ENCODE data around the gene ARID3A. TPM values are rescaled to one million over a fixed set of nuclear protein-coding genes. Genes with fewer than 3 reads are reported as not detected.

Gene ARID3A
- polyA plus RNA-seq, 1 donor: 17.3 TPM

GRCh38 chr19:912181-913079 is 13.4 kb upstream of the ARID3A start:
- no peak for DNase-seq

DNA sequence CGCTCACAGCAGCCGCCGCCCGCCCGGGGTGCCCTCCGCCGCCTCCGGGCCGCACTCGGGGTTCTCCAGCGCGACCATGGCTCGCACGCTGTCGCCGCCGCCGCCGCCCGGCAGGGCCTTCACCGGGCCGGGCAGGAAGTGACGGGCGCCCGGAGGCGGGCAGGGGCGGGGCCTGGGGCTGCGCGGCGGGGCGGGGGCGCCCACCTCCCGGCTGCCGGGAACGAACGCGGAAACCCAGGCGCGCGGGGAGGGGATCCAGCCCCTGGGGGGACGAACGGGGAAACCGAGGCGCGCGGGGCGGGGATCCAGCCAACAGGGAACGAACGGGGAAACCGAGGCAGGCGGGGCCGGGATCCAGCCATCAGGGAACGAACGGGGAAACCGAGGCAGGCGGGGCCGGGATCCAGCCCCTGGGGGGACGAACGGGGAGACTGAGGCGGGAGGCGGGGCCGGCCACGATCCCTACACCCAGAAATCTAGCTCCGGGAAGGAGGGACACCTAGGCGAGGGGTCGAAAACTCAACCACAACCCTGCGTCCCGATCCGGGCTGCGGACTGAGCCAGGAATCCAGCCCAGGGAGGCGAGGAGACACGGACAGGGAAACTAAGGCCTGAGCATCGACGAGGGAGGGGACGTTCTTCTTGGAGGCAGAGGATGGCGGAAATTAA is 12.6 kb upstream of the ARID3A start, which contains the start of gene R3HDM4:
TSS of gene R3HDM4 (minus strand) at position 140 of the 669 bp plus-strand sequence. CDS start at position 78, 62 bp downstream.
- DNase-seq: peak; percentile 79

DNA sequence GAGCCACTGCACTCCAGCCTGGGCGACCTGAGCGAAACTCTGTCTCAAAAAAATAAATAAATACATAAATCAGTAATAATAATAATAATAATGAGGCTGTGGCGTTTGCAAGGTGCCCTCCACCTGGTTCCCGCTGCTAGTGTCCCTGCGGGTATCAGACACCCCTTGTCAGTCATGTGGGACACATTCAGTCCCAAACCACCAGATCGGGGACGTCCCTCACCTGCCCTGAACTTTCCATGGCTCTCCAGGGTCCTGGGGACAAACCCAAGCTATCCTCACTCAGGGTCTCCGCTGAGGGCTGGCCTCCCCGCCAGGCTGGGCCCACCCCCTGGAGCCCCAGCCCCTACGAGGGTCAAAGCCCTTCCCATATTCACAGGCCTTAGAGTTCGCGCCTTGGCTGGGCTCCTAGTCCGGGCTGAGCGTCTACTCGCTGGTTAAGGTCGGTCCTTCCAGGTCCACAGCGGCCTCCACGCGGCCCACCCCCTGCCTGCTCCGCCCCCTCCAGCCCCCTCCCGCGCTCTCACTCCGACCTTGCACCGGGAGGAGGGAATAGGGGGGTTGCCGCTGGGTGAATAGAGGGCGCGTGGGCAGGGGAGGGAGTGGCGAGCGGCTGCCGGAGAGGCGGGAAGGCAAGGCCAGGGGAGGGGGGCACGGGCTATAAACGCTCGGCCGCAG is 9.1 kb upstream of the ARID3A start:
- DNase-seq: no peak

GRCh38 chr19:917323-918151 is 8.3 kb upstream of the ARID3A start, which contains the start of gene KISS1R:
KISS1R (plus strand) TSS chr19:917333; CDS start chr19:917503, 170 bp downstream.
- no peak for DNase-seq

DNA sequence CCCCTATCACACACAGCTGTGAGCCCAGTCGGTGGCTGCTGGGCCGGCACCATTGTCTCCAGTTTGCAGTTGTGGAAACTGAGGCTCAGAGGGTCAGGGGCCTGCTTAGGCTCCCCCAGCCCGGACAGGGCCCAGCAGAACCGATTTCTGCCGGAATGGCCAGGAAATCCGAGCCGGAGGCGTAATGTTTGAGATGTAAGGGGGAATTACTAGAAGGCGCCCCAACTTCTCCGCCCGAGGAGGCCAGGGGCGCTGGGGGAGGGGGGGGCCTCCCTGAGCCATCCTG is 7.7 kb upstream of the ARID3A start:
- no peak for DNase-seq

GRCh38 chr19:918481-919198 is 7.2 kb upstream of the ARID3A start:
- no peak for DNase-seq

GRCh38 chr19:919199-920050 is 6.4 kb upstream of the ARID3A start:
- DNase-seq: no peak

DNA sequence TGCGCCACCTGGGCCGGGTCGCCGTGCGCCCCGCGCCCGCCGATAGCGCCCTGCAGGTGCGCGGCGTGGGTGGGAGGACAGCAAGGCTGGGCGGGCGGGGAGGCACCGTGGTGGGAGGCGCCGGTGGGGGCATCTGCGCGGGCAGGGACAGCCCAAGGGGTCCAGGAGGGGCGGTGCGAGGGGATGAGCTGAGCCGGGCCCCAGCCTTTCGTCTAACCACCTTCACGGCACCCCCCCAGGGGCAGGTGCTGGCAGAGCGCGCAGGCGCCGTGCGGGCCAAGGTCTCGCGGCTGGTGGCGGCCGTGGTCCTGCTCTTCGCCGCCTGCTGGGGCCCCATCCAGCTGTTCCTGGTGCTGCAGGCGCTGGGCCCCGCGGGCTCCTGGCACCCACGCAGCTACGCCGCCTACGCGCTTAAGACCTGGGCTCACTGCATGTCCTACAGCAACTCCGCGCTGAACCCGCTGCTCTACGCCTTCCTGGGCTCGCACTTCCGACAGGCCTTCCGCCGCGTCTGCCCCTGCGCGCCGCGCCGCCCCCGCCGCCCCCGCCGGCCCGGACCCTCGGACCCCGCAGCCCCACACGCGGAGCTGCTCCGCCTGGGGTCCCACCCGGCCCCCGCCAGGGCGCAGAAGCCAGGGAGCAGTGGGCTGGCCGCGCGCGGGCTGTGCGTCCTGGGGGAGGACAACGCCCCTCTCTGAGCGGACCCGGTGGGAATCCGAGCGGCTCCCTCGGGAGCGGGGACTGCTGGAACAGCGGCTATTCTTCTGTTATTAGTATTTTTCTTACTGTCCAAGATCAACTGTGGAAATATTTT is 5.6 kb upstream of the ARID3A start:
- no peak for DNase-seq

DNA sequence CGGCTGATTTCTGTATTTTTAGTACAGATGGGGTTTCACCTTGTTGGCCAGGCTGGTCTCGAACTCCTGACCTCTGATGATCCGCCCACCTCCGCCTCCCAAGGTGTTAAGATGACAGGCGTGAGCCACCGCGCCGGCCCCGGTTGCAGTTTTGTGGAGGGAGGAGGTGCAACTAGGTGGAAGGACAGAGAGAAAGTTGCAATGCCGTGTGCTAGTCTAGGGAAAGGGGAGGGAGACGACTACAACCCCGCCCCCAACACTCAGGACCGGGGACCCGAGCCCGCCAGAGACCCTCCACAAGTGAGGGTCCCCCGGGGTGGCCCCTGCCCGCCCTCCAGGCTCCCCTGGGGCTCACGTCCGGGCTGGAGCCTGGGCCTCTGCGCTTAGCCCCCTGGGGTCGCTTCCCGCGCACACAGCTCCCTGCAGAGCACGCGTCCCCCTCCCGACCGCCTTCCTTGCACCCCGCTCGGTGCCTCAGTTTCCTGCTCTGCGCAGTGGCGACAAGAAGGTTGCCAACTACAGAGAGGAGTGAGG is 1.2 kb upstream of the ARID3A start:
- no peak for DNase-seq

- DNase-seq: no peak
Observed at GRCh38 chr19:925087-925525, 729 bp upstream of the ARID3A start.

DNA sequence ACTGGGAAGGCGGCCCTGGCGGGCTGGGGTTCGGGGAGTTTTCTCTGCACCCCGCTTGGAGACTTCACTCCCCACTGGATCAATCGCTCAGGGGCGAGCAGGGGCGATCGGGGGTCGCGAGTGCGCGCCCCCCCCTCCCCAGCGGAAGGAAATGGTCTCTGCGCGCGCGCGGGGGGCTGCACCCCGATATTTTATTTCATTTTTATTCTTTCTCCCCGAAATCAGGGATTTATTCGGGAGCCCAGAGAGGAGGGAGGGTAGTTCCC is 421 bp downstream of the ARID3A start:
- no peak for DNase-seq

DNA sequence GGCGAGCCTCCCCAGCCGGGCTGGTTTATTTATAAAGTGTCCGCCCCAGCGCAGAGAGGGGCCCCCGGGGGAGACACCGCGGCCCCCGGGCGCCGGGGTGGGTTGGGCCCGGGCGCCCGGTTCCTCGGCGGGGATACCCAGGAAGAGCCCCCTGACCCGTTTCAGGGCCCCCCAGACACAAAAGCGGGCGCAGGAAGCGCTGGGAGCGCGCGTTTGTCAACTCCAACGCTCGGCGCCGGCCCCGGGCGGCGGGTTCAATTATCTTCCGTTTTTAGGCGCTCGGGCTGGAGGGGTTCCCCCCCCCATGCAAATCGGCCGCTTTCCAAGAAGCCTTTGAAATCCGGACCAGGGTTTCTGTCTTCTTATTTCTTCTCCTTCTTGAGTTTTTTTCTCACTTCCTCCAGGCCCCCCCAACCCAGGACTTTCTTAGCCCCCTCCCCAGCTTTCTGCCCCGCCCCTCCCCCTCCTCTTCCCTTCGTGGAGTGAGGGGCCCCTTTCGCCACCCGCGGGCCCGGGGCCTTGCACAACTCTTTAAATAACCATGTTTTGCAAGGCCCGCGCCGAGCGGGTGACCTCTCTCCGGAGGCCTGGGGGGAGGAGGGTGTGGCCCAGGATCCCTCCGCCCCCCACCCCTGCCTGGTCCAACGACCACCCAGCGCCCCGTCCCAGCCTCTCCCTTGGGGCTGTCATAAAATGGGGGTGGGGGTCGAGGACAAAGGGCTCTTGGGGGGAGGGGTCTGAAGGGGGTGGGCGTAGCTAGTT is 935 bp downstream of the ARID3A start:
- DNase-seq: no peak

DNA sequence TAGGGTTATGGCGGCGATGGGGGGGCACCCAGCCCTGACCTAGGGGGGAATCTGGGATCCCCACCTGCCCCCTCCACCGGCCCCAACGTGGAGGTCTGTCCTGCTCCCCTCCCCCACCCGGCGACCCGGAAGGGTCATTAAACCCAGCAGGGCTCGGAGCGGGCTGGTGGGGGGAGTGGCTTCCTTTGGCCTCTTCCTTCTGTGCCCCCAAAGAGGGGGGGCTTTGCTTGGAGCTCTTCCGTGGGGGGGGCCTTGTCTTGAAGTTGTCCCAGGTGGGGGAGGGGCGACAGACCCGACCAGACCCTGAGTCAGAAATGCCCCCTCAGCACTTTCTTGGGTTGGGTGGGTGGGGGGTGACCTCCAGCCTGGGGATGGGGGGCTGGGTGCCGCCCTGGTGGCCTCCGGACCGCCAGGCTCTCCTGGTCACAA is 1.5 kb downstream of the ARID3A start:
- DNase-seq: no peak

- no peak for DNase-seq
Observed at GRCh38 chr19:927780-928401, 2.1 kb downstream of the ARID3A start.

DNA sequence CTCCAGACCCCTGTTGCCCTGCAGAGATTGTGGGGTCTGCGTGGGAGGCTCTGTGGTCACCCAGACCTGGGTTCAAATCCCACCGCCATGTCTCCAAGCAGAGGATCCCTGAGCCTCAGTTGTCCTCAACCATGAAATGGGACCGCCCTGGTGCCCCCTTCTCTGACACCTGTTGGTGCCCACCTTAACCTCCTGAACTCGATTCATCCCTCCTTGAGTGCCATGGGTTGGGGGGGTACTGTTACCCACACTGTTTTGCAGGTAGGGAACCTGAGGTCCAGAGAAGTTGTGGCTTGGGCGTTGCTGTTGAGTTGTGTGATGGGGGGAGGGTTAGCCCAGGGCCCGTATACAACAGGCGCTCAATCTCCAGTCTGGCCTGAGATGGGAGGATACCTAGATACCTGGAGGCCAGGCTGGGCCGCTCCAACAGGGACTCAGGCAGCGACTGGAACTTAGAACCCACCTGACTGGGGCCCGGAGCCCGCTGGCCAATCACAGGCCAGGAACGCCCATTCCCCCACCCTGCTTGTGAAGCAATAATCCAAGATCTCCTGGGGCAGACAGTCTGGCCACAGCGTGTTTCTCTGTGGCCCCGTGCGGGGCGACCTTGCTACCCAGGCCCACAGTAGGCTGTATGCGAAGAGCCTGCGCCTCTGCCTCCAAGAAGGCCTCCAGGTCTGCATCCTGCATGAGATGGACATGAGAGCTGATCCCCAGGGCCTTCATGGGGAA is 2.8 kb downstream of the ARID3A start:
- no peak for DNase-seq

DNA sequence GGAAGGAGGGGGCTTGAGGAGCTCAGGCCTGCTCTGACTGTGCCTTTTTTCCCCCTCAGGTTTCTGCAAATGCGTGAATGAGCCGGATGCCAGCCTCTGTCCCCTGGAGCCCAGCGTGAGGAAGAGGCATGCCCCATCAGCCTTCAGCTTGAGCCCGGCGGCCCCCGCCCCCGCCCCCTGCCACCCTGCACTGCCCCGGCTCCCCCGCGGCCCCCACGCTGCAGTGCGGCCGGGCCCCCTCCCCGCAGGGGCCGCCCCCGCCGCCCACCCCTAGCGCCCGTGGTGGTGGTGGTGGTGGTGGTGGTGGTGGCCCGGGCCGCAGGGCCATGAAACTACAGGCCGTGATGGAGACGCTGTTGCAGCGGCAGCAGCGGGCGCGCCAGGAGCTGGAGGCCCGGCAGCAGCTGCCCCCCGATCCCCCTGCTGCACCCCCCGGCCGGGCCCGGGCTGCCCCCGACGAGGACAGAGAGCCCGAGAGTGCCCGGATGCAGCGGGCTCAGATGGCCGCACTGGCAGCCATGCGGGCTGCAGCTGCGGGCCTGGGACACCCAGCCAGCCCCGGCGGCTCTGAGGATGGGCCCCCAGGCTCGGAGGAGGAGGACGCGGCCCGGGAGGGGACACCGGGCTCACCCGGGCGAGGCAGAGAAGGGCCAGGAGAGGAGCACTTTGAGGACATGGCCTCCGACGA is 3.5 kb downstream of the ARID3A start:
- DNase-seq: no peak

DNA sequence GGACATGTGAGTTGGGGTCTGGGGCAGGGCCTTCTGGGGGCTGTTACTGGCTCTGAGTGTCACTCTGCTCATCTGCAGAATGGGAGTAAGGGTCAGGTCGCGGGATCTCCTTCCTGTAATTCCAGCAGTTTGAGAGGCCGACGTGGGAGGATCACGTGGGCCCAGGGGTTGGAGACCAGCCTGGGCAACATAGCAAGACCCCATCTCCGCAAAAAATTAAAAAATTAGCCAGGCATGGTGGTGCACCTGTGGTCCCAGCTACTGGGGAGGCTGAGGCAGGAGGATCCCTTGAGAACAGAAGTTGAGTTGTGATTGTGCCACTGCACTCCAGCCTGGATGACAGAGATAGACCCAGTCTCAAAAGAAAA is 4.0 kb downstream of the ARID3A start:
- no peak for DNase-seq
